OCI-LY7 (cell line): ENCODE measurements around the gene ACSL6. TPM values are rescaled to one million over a fixed set of nuclear protein-coding genes. Genes with fewer than 3 reads are reported as not detected.

ENCODE experiments used
- BruUV-seq: library from RNA; stranded (reverse); fragments of 400-500 nt; replicated peaks from 2 replicates; lab custom pipeline; 2021; lab: Mats Ljungman, UMichigan
- CTCF ChIA-PET: fragments of 300-600 bp; sonication (Branson Sonifier 250); formaldehyde crosslinking; loops from one replicate; lab custom pipeline; 2022; ENCODE audit warnings: antibody characterized with exemption; ENCODE audit not compliant: unreplicated experiment; lab: Charles Lee
- POLR2A ChIA-PET: fragments of 300-600 bp; sonication (Branson Sonifier 250); formaldehyde crosslinking; loops from one replicate; lab custom pipeline; 2022; ENCODE audit warnings: antibody characterized with exemption; lab: Charles Lee
- DNase-seq: peaks from one replicate; pipeline ENCODE4 v3.0.0-alpha.2; 2015; ENCODE audit warnings: low spot score
- H2AFZ ChIP-seq: fragments of 200-600 bp; sonication (generic), shearing (Covaris generic); 2 replicates; pipeline ENCODE4 v1.6.1; 2014; ENCODE audit warnings: mild to moderate bottlenecking, antibody characterized with exemption, low read length, moderate library complexity
- H3K27ac ChIP-seq: fragments of 200-600 bp; sonication (generic); 2 replicates; pipeline ENCODE4 v1.5.1; 2014; ENCODE audit warnings: mixed run types, low read depth, mild to moderate bottlenecking, moderate library complexity, low read length, inconsistent platforms; ENCODE audit not compliant: poor library complexity, severe bottlenecking
- H3K36me3 ChIP-seq: fragments of 200-600 bp; sonication (generic); 2 replicates; pipeline ENCODE4 v1.6.1; 2014; ENCODE audit warnings: mild to moderate bottlenecking, antibody characterized with exemption, low read length, moderate library complexity, mixed read lengths; ENCODE audit not compliant: insufficient read depth
- H3K4me1 ChIP-seq: fragments of 200-600 bp; sonication (generic); 2 replicates; pipeline ENCODE4 v1.5.1; 2014; ENCODE audit warnings: mild to moderate bottlenecking, low read length; ENCODE audit not compliant: insufficient read depth, poor library complexity, severe bottlenecking
- H3K4me2 ChIP-seq: fragments of 200-600 bp; sonication (generic); 2 replicates; pipeline ENCODE4 v1.6.1; 2014; ENCODE audit warnings: mild to moderate bottlenecking, low read length
- H3K4me3 ChIP-seq: fragments of 200-600 bp; sonication (generic); 2 replicates; pipeline ENCODE4 v1.5.1; 2014; ENCODE audit warnings: mild to moderate bottlenecking, low read depth, low read length; ENCODE audit not compliant: poor library complexity, severe bottlenecking
- H3K79me2 ChIP-seq: fragments of 200-600 bp; sonication (generic); 2 replicates; pipeline ENCODE4 v1.6.1; 2016; ENCODE audit warnings: low read depth, mild to moderate bottlenecking, low read length, moderate library complexity, mixed read lengths; ENCODE audit not compliant: insufficient read depth
- H3K9me2 ChIP-seq: fragments of 200-600 bp; sonication (generic); 2 replicates; pipeline ENCODE4 v1.6.1; 2016; ENCODE audit warnings: mild to moderate bottlenecking, low read length, mixed read lengths; ENCODE audit not compliant: insufficient read depth
- H3K9me3 ChIP-seq: fragments of 200-600 bp; sonication (generic); 2 replicates; pipeline ENCODE4 v1.6.1; 2014; ENCODE audit warnings: mild to moderate bottlenecking, mixed run types, low read length, mixed read lengths
- H4K20me1 ChIP-seq: fragments of 200-600 bp; sonication (generic); 2 replicates; pipeline ENCODE4 v1.6.1; 2014; ENCODE audit warnings: mild to moderate bottlenecking, antibody characterized with exemption, low read length, moderate library complexity, mixed read lengths; ENCODE audit not compliant: insufficient read depth
- CTCF ChIP-seq: fragments of 200-600 bp; sonication (generic); conservative IDR thresholded peaks from 2 replicates; pipeline ENCODE4 v1.5.1; 2014; ENCODE audit warnings: mild to moderate bottlenecking, antibody characterized with exemption, low read length, moderate library complexity, mixed read lengths
- EZH2phosphoT487 ChIP-seq: fragments of 200-600 bp; sonication (generic); IDR thresholded peaks from 2 replicates; pipeline ENCODE4 v1.6.1; 2018; ENCODE audit warnings: low read depth, borderline replicate concordance, mild to moderate bottlenecking, mixed run types, antibody characterized with exemption, low read length, moderate library complexity, mixed read lengths
- intact Hi-C: fragments of 100-400 bp; cut with micrococcal nuclease; formaldehyde crosslinking; loops from one replicate; pipeline ENCODE4 v1.10.0; 2022; ENCODE audit not compliant: unreplicated experiment
- total RNA-seq, 2 experiments: library from RNA; depleted of rRNA in 1 of 2; stranded (reverse); fragments of >200 nt in 1 of 2; shearing (Covaris generic) in 1 of 2; gene quantifications; 2 replicates each; pipeline ENCODE4 v1.2.3, GENCODE V29; 2014 to 2022

The ACSL6 gene
- total RNA-seq, 2 experiments from 2014 or later: not detected

- no peak overlapping the region for H2AFZ ChIP-seq
- no peaks in the 10 kb centered on the region for H3K4me1 ChIP-seq
- H3K27ac ChIP-seq: no peak overlapping the region
- no peaks in the 10 kb centered on the region for H3K79me2 ChIP-seq
- no peaks in the 10 kb centered on the region for H4K20me1 ChIP-seq
- intact Hi-C loops: no loop called here
- no peak overlapping the region for H3K4me3 ChIP-seq
- no peak for DNase-seq
- ChIA-PET POLR2A (interaction anchor here (0.7 kb wide), 1 partner anchor 444 kb away, joined by 3 read pairs; no protein-coding TSS in a partner anchor), CTCF (no interaction called here)
- no peak for TF ChIP-seq EZH2phosphoT487
- no peak for TF ChIP-seq CTCF
- no peaks in the 10 kb centered on the region for H3K9me2 ChIP-seq
- peaks cover 2% of the 10 kb centered on the region; the same call in 1 of the 2 replicates for H3K9me3 ChIP-seq
- no peak overlapping the region for H3K4me2 ChIP-seq
- no TSS peak for BruUV-seq
- no peaks in the 10 kb centered on the region for H3K36me3 ChIP-seq
Measured at GRCh38 chr5:131932235-131932634, 79.2 kb downstream of the ACSL6 start.

GRCh38 chr5:131928957-131929356 lies 82.5 kb downstream of the ACSL6 start:
- no peak for TF ChIP-seq EZH2phosphoT487
- TF ChIP-seq CTCF: no peak
- Histone ChIP-seq H3K4me3 (no peak overlapping the region), H2AFZ (no peak overlapping the region), H3K36me3 (no peaks in the 10 kb centered on the region), H3K4me2 (no peak overlapping the region), H4K20me1 (no peaks in the 10 kb centered on the region), H3K27ac (no peak overlapping the region), H3K9me3 (peaks cover 17% of the 10 kb centered on the region), H3K4me1 (no peaks in the 10 kb centered on the region), H3K79me2 (no peaks in the 10 kb centered on the region), H3K9me2 (no peaks in the 10 kb centered on the region)
- no peak for DNase-seq
- no TSS peak for BruUV-seq
- CTCF ChIA-PET: no interaction called here
- POLR2A ChIA-PET: no interaction called here
- intact Hi-C loops: no loop called here

- no peak overlapping the region for H3K4me3 ChIP-seq
- no peaks in the 10 kb centered on the region for H3K36me3 ChIP-seq
- DNase-seq: no peak
- no peak overlapping the region for H3K27ac ChIP-seq
- H2AFZ ChIP-seq: no peak overlapping the region
- H3K9me2 ChIP-seq: no peaks in the 10 kb centered on the region
- no peak overlapping the region for H3K4me2 ChIP-seq
- H4K20me1 ChIP-seq: no peaks in the 10 kb centered on the region
- peaks cover 17% of the 10 kb centered on the region for H3K9me3 ChIP-seq
- no peaks in the 10 kb centered on the region for H3K79me2 ChIP-seq
- ChIA-PET POLR2A (interaction anchor here (0.6 kb wide), 1 partner anchor 73 kb away, joined by 3 read pairs; no protein-coding TSS in a partner anchor), CTCF (no interaction called here)
- BruUV-seq: no TSS peak
- TF ChIP-seq EZH2phosphoT487 (no peak), CTCF (no peak)
- intact Hi-C loops: no loop called here
- H3K4me1 ChIP-seq: no peaks in the 10 kb centered on the region
Measured at GRCh38 chr5:131926168-131926567, 85.3 kb downstream of the ACSL6 start.
